ENCODE measurements around the gene COL5A1. TPM values are rescaled to one million over a fixed set of nuclear protein-coding genes. Genes with fewer than 3 reads are reported as not detected.

COL5A1 gene
- total RNA-seq, 1 experiment from 2014 or later, result 10.6 TPM

DNA sequence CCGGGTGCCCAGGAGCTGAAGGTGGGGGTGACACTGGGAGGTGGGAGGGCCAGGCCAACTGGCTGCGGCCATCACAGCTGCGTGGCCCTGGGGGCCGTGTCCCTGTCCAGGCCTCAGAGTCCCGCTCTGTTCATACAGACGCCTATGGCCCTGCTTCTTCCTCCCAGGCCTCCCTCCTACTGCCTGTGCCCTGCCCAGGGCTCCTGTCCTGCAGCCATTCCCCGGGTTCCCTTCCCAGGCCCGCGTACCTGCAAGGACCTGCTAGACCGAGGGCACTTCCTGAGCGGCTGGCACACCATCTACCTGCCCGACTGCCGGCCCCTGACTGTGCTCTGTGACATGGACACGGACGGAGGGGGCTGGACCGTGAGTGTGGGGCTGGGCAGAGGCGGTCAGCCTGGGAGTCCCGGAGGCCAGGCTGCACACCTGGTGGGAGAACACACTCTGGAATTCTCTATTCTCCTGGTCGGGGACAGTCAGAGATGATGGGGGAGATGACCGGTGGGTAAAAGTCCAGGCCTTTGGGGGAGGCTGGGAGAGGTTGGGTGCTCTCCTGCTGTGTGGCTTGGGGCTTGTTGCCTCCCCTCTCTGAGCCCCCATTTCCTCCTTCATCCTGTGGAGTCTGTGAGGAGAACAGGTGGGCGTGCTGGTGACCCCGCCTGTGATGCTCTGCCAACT lies 243.5 kb downstream of the COL5A1 start:
- Histone ChIP-seq H3K36me3 (ENCODE audit: low read depth, low read length) (no peaks in the 10 kb centered on the region), H3K9ac (ENCODE audit: low read length) (no peak overlapping the region), H3F3A (ENCODE audit: low read length, unreplicated experiment) (no peaks in the 10 kb centered on the region), H4K20me1 (ENCODE audit: low read length) (no peaks in the 10 kb centered on the region), H3K9me2 (replicated peaks; ENCODE audit: low read length) (no peaks in the 10 kb centered on the region), H2AFZ (ENCODE audit: low read length) (no peak overlapping the region), H3K27ac (ENCODE audit: low read length) (no peak overlapping the region), H3K4me2 (ENCODE audit: low read length) (no peak overlapping the region), H3K27me3 (ENCODE audit: low read length) (0 out of 2 replicates have a peak, but pooled peaks cover 9% of the 10 kb centered on the region), H3K4me3 (ENCODE audit: low read length) (no peak overlapping the region), H3K79me2 (ENCODE audit: low read length) (no peaks in the 10 kb centered on the region), H3K4me1 (ENCODE audit: insufficient read depth, low read length) (no peaks in the 10 kb centered on the region), H3K9me3 (ENCODE audit: low read length) (no peaks in the 10 kb centered on the region)
- BruUV-seq (replicated peaks), result no TSS peak
- ATAC-seq, result no peak
- CTCF ChIA-PET, result no interaction called here
- intact Hi-C loops (cut with micrococcal nuclease), result no loop called here
- DNase-seq, result no peak
- TF ChIP-seq, protein P1, sequence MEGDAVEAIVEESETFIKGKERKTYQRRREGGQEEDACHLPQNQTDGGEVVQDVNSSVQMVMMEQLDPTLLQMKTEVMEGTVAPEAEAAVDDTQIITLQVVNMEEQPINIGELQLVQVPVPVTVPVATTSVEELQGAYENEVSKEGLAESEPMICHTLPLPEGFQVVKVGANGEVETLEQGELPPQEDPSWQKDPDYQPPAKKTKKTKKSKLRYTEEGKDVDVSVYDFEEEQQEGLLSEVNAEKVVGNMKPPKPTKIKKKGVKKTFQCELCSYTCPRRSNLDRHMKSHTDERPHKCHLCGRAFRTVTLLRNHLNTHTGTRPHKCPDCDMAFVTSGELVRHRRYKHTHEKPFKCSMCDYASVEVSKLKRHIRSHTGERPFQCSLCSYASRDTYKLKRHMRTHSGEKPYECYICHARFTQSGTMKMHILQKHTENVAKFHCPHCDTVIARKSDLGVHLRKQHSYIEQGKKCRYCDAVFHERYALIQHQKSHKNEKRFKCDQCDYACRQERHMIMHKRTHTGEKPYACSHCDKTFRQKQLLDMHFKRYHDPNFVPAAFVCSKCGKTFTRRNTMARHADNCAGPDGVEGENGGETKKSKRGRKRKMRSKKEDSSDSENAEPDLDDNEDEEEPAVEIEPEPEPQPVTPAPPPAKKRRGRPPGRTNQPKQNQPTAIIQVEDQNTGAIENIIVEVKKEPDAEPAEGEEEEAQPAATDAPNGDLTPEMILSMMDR (conservative IDR thresholded peaks at IDR 0.05; ENCODE audit: low read depth, low read length), result no peak
- no peak for TF ChIP-seq EZH2 (IDR thresholded peaks at IDR 0.05; ENCODE audit: low read length, unreplicated experiment)
- TF ChIP-seq EZH2phosphoT487 (IDR thresholded peaks at IDR 0.05; ENCODE audit: borderline replicate concordance, low read length), result no peak
- POLR2A ChIA-PET (ENCODE audit: unreplicated experiment), result no interaction called here

DNA sequence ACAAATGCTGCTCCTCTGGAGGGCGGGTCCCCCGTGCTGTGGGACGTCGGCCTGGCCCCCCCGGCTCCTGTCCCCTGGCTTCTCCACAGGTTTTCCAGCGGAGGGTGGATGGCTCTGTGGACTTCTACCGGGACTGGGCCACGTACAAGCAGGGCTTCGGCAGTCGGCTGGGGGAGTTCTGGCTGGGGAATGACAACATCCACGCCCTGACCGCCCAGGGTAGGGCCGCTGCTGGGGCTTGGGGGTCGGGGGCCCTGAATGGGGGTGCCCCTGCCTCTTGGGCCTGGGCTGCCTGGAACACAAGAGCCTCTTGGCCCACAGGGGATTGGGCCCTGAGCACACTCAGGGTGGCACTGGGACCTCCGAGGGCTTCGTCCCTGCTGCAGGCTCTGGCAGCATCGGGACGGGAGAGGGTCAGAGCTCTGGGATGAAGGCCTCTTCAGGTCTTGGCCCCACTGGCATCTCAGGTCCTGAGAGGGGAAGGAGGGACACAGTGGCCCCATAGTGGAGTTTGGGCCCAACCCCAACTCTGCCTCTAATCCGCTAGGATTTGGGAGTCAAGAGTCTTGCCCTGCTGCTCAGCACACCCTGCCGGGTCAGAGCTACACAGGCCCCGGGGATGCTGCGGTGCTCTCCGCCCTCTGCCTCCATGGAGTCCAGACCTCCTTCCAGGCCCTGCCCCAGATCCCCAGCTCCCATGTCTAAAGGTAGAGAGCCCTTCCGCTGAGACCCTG lies 244.2 kb downstream of the COL5A1 start:
- no peak for ATAC-seq
- Histone ChIP-seq H3F3A (ENCODE audit: low read length, unreplicated experiment) (no peaks in the 10 kb centered on the region), H3K36me3 (ENCODE audit: low read depth, low read length) (no peaks in the 10 kb centered on the region), H4K20me1 (ENCODE audit: low read length) (no peaks in the 10 kb centered on the region), H2AFZ (ENCODE audit: low read length) (no peak overlapping the region), H3K9ac (ENCODE audit: low read length) (no peak overlapping the region), H3K27me3 (ENCODE audit: low read length) (0 out of 2 replicates have a peak, but pooled peaks cover 9% of the 10 kb centered on the region), H3K79me2 (ENCODE audit: low read length) (no peaks in the 10 kb centered on the region), H3K9me2 (replicated peaks; ENCODE audit: low read length) (no peaks in the 10 kb centered on the region), H3K4me2 (ENCODE audit: low read length) (no peak overlapping the region), H3K4me3 (ENCODE audit: low read length) (no peak overlapping the region), H3K9me3 (ENCODE audit: low read length) (no peaks in the 10 kb centered on the region), H3K4me1 (ENCODE audit: insufficient read depth, low read length) (no peaks in the 10 kb centered on the region), H3K27ac (ENCODE audit: low read length) (no peak overlapping the region)
- BruUV-seq (replicated peaks), result no TSS peak
- TF ChIP-seq, protein P1 (conservative IDR thresholded peaks at IDR 0.05; ENCODE audit: low read depth, low read length), result no peak
- TF ChIP-seq EZH2phosphoT487 (IDR thresholded peaks at IDR 0.05; ENCODE audit: borderline replicate concordance, low read length) (no peak), EZH2 (IDR thresholded peaks at IDR 0.05; ENCODE audit: low read length, unreplicated experiment) (no peak)
- ChIA-PET CTCF (no interaction called here), POLR2A (ENCODE audit: unreplicated experiment) (no interaction called here)
- DNase-seq, result no peak
- intact Hi-C loops (cut with micrococcal nuclease), result no loop called here

DNA sequence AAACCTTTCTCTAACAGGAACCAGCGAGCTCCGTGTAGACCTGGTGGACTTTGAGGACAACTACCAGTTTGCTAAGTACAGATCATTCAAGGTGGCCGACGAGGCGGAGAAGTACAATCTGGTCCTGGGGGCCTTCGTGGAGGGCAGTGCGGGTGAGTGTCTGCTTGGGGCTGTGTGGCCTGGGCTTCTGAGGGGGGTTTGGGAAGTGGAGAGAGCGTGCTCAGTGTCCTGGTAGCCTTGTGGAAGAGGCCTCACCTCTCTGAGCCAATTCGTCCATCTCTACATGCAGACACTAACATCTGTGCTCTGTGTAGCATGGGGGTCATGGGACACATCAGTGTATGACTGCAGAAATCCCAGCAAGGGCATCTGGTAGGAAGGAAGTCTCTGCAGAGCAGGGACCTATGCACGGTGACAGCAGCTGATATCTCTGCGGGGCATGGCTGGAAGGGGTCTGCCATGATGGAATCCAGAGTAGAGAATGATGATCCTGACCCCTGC lies 244.9 kb downstream of the COL5A1 start:
- no TSS peak for BruUV-seq (replicated peaks)
- DNase-seq, result no peak

More for the DNA sequence above, 244.9 kb downstream of the COL5A1 start:
- no peaks in the 10 kb centered on the region for H3K79me2 ChIP-seq (ENCODE audit: low read length)
- ChIA-PET POLR2A (ENCODE audit: unreplicated experiment) (no interaction called here), CTCF (no interaction called here)
- no peak for TF ChIP-seq EZH2phosphoT487 (IDR thresholded peaks at IDR 0.05; ENCODE audit: borderline replicate concordance, low read length)
- TF ChIP-seq, protein P1 (conservative IDR thresholded peaks at IDR 0.05; ENCODE audit: low read depth, low read length), result no peak
- TF ChIP-seq EZH2 (IDR thresholded peaks at IDR 0.05; ENCODE audit: low read length, unreplicated experiment), result no peak
- ATAC-seq, result no peak
- H3K4me3 ChIP-seq (ENCODE audit: low read length), result no peak overlapping the region
- H3F3A ChIP-seq (ENCODE audit: low read length, unreplicated experiment), result no peaks in the 10 kb centered on the region
- no peak overlapping the region for H2AFZ ChIP-seq (ENCODE audit: low read length)
- H3K9me2 ChIP-seq (replicated peaks; ENCODE audit: low read length), result no peaks in the 10 kb centered on the region
- H3K27me3 ChIP-seq (ENCODE audit: low read length), result 0 out of 2 replicates have a peak, but pooled peaks cover 9% of the 10 kb centered on the region
- H4K20me1 ChIP-seq (ENCODE audit: low read length), result no peaks in the 10 kb centered on the region
- intact Hi-C loops (cut with micrococcal nuclease), result no loop called here
- no peaks in the 10 kb centered on the region for H3K9me3 ChIP-seq (ENCODE audit: low read length)
- no peaks in the 10 kb centered on the region for H3K4me1 ChIP-seq (ENCODE audit: insufficient read depth, low read length)
- H3K36me3 ChIP-seq (ENCODE audit: low read depth, low read length), result no peaks in the 10 kb centered on the region
- H3K4me2 ChIP-seq (ENCODE audit: low read length), result no peak overlapping the region
- no peak overlapping the region for H3K9ac ChIP-seq (ENCODE audit: low read length)
- H3K27ac ChIP-seq (ENCODE audit: low read length), result no peak overlapping the region
